Endothelial cell of umbilical vein (primary cell): Measurements from ENCODE around the gene PPP1R9B.

Experiments used
- EZH2 ChIP-seq: IDR thresholded peaks from 2 replicates; pipeline ENCODE4 v1.6.1; 2012; ENCODE audit warnings: borderline replicate concordance, low read depth, mild to moderate bottlenecking, moderate library complexity, low read length, inconsistent platforms; ENCODE audit not compliant: severe bottlenecking
- TF ChIP-seq, protein P1 (sequence below), 2 donors: IDR thresholded peaks; 1 replicate in 1 of 2; 2 replicates in 1 of 2; pipeline ENCODE4 v1.5.1; 2011; ENCODE audit warnings: low read length in 2 of 2, mild to moderate bottlenecking in 2 of 2, moderate library complexity in 2 of 2, control low read depth in 1 of 2, inconsistent platforms in 1 of 2, low read depth in 1 of 2; ENCODE audit not compliant: insufficient read depth in 1 of 2; ENCODE audit errors: extremely low read depth in 1 of 2

DNA sequence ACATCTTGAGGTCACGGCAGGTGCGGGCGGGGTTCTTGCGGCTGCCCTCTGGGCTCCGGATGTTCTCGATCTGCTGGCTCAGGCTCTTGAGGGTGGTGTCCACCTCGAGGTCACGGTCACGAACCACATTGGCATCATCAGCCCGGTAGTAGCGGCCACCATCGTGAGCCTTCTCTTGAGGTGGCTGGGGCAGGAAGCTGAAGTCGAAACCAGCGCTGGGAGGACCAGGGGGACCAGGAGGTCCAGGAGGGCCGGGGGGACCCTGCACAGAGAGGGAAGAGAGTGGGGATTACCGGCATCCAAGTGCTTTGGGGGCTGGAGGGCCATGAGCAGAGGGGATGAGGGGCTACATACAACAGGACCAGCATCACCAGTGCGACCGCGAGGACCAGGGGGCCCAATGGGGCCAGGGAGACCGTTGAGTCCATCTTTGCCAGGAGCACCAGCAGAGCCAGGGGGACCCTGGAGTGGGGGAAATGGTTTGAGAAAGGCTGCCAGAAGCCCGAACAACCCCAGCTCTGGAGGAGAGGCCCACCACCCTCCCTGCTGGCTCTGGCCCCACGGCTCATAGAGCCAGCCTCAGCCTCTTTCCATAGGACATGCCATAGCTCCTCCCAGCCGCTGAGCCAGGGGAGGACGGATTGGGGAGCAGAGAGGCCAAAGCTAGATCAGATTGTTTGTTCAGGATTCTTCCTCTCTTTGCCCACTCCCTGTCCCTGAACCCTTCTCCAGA, 36.4 kb upstream of the PPP1R9B start:
- TF ChIP-seq, protein P1, sequence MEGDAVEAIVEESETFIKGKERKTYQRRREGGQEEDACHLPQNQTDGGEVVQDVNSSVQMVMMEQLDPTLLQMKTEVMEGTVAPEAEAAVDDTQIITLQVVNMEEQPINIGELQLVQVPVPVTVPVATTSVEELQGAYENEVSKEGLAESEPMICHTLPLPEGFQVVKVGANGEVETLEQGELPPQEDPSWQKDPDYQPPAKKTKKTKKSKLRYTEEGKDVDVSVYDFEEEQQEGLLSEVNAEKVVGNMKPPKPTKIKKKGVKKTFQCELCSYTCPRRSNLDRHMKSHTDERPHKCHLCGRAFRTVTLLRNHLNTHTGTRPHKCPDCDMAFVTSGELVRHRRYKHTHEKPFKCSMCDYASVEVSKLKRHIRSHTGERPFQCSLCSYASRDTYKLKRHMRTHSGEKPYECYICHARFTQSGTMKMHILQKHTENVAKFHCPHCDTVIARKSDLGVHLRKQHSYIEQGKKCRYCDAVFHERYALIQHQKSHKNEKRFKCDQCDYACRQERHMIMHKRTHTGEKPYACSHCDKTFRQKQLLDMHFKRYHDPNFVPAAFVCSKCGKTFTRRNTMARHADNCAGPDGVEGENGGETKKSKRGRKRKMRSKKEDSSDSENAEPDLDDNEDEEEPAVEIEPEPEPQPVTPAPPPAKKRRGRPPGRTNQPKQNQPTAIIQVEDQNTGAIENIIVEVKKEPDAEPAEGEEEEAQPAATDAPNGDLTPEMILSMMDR (IDR thresholded peaks at IDR 0.05; ENCODE audit: extremely low read depth in 1 of 2, insufficient read depth in 1 of 2, low read depth in 1 of 2, low read length in 2 of 2): no peak
- TF ChIP-seq EZH2: no peak
